ENCODE measurements around the gene GRM4. TPM values are rescaled to one million over a fixed set of nuclear protein-coding genes. Genes with fewer than 3 reads are reported as not detected.

Gene GRM4
- total and polyA plus RNA-seq, 10 of the 15 experiments (the other 5 are each of a cell fraction or from before 2014, with no cell fraction given) = 0.01 to 0.31 (median 0.05) TPM; not detected in 2

DNA sequence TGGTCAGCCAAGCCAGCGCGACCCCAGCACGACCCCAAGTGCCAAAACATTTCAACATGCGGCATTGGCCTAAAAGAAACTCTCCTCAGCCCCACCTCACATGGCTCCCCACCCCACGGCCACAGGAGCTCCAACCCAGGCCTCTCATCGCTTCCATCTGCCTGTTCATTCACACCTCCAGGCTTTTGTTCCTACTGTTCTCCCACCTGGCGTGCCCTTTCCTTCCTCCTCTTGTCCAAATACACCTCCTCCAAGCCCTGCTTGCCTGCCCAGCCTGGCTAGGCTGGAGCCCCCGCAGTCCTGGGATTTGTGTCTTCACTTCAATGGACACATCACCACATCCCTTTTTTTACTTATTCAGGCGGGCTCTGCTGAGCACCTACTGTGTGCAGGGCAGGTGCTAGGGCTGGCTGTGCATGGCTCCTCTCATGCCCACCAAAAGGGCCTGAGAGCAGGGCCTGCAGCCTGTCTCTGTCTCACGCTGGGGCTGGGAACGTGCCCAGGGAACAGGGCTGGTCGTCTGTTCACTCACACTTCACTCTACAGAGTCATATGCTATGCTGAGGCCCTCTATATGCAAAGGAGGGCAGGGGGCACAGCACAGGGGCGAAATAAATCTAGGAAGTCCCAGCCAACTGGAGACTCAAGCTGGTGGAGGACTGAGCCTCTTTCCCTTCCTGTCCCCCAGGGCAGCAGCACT, 61.1 kb downstream of the GRM4 start (continued):
- TF ChIP-seq, protein P1, sequence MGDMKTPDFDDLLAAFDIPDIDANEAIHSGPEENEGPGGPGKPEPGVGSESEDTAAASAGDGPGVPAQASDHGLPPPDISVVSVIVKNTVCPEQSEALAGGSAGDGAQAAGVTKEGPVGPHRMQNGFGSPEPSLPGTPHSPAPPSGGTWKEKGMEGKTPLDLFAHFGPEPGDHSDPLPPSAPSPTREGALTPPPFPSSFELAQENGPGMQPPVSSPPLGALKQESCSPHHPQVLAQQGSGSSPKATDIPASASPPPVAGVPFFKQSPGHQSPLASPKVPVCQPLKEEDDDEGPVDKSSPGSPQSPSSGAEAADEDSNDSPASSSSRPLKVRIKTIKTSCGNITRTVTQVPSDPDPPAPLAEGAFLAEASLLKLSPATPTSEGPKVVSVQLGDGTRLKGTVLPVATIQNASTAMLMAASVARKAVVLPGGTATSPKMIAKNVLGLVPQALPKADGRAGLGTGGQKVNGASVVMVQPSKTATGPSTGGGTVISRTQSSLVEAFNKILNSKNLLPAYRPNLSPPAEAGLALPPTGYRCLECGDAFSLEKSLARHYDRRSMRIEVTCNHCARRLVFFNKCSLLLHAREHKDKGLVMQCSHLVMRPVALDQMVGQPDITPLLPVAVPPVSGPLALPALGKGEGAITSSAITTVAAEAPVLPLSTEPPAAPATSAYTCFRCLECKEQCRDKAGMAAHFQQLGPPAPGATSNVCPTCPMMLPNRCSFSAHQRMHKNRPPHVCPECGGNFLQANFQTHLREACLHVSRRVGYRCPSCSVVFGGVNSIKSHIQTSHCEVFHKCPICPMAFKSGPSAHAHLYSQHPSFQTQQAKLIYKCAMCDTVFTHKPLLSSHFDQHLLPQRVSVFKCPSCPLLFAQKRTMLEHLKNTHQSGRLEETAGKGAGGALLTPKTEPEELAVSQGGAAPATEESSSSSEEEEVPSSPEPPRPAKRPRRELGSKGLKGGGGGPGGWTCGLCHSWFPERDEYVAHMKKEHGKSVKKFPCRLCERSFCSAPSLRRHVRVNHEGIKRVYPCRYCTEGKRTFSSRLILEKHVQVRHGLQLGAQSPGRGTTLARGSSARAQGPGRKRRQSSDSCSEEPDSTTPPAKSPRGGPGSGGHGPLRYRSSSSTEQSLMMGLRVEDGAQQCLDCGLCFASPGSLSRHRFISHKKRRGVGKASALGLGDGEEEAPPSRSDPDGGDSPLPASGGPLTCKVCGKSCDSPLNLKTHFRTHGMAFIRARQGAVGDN (IDR thresholded peaks at IDR 0.05) = no peak
- TF ChIP-seq USF2 (IDR thresholded peaks at IDR 0.05; ENCODE audit: borderline replicate concordance, low read depth, low read length) (no peak), BRCA1 (IDR thresholded peaks at IDR 0.05; ENCODE audit: low read depth, low read length) (no peak), CREM (IDR thresholded peaks at IDR 0.05; ENCODE audit: low read depth) (no peak), E2F8 (IDR thresholded peaks at IDR 0.05; ENCODE audit: low read depth, partially characterized antibody) (no peak), STAT1 (conservative IDR thresholded peaks at IDR 0.05) (no peak), CBFB (IDR thresholded peaks at IDR 0.05; ENCODE audit: low read depth) (no peak), SRF (IDR thresholded peaks at IDR 0.05; ENCODE audit: low read depth in 2 of 2, low read length in 2 of 2) (no peak), ZBTB11 (CRISPR knock-in tag; IDR thresholded peaks at IDR 0.05) (no peak)
- TF ChIP-seq, protein P2, sequence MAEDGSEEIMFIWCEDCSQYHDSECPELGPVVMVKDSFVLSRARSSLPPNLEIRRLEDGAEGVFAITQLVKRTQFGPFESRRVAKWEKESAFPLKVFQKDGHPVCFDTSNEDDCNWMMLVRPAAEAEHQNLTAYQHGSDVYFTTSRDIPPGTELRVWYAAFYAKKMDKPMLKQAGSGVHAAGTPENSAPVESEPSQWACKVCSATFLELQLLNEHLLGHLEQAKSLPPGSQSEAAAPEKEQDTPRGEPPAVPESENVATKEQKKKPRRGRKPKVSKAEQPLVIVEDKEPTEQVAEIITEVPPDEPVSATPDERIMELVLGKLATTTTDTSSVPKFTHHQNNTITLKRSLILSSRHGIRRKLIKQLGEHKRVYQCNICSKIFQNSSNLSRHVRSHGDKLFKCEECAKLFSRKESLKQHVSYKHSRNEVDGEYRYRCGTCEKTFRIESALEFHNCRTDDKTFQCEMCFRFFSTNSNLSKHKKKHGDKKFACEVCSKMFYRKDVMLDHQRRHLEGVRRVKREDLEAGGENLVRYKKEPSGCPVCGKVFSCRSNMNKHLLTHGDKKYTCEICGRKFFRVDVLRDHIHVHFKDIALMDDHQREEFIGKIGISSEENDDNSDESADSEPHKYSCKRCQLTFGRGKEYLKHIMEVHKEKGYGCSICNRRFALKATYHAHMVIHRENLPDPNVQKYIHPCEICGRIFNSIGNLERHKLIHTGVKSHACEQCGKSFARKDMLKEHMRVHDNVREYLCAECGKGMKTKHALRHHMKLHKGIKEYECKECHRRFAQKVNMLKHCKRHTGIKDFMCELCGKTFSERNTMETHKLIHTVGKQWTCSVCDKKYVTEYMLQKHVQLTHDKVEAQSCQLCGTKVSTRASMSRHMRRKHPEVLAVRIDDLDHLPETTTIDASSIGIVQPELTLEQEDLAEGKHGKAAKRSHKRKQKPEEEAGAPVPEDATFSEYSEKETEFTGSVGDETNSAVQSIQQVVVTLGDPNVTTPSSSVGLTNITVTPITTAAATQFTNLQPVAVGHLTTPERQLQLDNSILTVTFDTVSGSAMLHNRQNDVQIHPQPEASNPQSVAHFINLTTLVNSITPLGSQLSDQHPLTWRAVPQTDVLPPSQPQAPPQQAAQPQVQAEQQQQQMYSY (CRISPR knock-in tag; IDR thresholded peaks at IDR 0.05) = no peak

All from GM12878 (cell line).